H1 (cell line): ENCODE data around the gene CDK19.

Source experiments
- MAFK ChIP-seq: IDR thresholded peaks from 2 replicates; pipeline ENCODE4 v1.6.1; 2012; ENCODE audit warnings: low read depth, mild to moderate bottlenecking, improper control_type of control experiment, low read length
- SP1 ChIP-seq: IDR thresholded peaks from 2 replicates; pipeline ENCODE4 v1.6.1; 2011; ENCODE audit warnings: low read depth, low read length
- TF ChIP-seq, protein P1 (sequence below): IDR thresholded peaks from 2 replicates; pipeline ENCODE4 v1.6.1; 2012; ENCODE audit warnings: inconsistent platforms

DNA sequence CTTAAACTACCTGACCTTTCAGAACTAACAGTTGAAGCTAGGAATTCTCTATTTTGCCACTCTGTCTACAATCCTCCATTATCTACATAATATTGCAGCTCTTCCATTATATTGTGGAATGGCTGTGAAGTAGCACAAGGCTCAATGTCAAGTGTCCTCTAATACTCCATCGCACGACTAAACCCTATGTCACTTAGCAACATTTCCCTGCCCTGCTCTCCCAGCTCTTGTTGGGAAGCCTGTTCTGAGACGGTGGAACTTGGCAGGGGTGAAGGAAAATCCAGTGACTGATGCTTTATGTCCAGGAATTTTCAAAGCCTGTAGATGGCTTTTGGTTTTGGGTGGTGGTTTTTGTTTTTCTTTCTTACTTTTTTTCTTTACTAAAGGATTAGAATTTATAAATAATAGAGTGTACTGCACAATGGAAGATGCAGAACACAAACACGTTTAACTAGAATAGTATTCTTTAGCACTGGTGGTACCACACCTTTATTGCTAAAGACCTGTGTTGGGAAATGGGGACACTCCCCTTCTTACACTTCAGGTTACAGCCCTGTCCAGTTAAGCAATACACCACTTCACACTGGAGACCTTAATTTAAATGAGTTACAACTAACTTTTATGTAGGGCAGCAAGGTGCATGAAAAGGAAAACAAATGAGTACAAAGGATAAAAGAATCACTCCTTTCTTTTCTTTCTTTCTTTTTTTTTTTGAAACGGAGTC lies 38.6 kb upstream of the CDK19 start:
- TF ChIP-seq, protein P1, sequence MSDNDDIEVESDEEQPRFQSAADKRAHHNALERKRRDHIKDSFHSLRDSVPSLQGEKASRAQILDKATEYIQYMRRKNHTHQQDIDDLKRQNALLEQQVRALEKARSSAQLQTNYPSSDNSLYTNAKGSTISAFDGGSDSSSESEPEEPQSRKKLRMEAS: no peak
- no peak for TF ChIP-seq MAFK
- TF ChIP-seq SP1: no peak
